PFSK-1 (cell line): ENCODE results near the gene ARHGAP28.

Source experiments
- FOXP2 ChIP-seq: optimal IDR thresholded peaks from 2 replicates; pipeline ENCODE3; 2011; ENCODE audit warnings: borderline replicate concordance, control low read depth, inconsistent platforms; ENCODE audit not compliant: insufficient read depth; ENCODE audit errors: extremely low read length, extremely low read depth
- POLR2AphosphoS5 ChIP-seq: IDR thresholded peaks from 2 replicates; pipeline ENCODE4 v1.6.1; 2012; ENCODE audit warnings: low read depth, mild to moderate bottlenecking, control low read depth, low read length, moderate library complexity
- REST ChIP-seq, 2 experiments: IDR thresholded peaks; 2 replicates each; pipeline versions ENCODE4 v1.6.1 to v1.8.0; 2011 to 2012; ENCODE audit warnings: low read depth in 2 of 2, low read length in 2 of 2, control low read depth in 1 of 2, inconsistent platforms in 1 of 2, mild to moderate bottlenecking in 1 of 2, moderate library complexity in 1 of 2; ENCODE audit not compliant: insufficient read depth in 1 of 2
- SIN3A ChIP-seq: IDR thresholded peaks from 2 replicates; pipeline ENCODE4 v1.6.1; 2012; ENCODE audit warnings: mild to moderate bottlenecking, low read length, moderate library complexity, borderline replicate concordance; ENCODE audit not compliant: insufficient read depth
- TAF1 ChIP-seq: IDR thresholded peaks from 2 replicates; pipeline ENCODE4 v1.6.1; 2012; ENCODE audit warnings: low read length, control low read depth, borderline replicate concordance; ENCODE audit not compliant: insufficient read depth

The ARHGAP28 gene

DNA sequence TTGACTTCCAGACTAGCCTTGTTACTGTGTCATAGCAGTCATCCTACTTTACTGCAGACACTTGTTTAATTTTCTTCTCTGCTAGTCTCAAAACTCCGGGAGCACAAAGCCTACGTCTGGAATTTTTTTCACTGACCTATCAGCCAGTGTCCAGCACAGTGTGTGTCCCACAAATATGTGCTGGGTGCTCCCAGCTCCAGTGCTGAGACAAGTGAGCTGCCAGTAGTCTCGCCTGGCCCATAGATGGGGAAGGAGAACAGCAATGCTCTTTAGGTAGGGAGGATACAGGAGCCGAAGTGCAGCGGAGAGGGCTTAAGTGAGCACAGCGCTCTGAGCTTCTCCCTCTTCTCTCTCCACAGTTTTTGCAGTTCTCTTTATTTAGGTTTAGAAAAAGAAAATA, 34.0 kb downstream of the ARHGAP28 start:
- no peak for TF ChIP-seq TAF1
- TF ChIP-seq REST (IDR thresholded peaks at IDR 0.05; ENCODE audit: insufficient read depth in 1 of 2, low read depth in 2 of 2, low read length in 2 of 2): no peak
- no peak for TF ChIP-seq FOXP2
- TF ChIP-seq POLR2AphosphoS5: no peak
- no peak for TF ChIP-seq SIN3A

DNA sequence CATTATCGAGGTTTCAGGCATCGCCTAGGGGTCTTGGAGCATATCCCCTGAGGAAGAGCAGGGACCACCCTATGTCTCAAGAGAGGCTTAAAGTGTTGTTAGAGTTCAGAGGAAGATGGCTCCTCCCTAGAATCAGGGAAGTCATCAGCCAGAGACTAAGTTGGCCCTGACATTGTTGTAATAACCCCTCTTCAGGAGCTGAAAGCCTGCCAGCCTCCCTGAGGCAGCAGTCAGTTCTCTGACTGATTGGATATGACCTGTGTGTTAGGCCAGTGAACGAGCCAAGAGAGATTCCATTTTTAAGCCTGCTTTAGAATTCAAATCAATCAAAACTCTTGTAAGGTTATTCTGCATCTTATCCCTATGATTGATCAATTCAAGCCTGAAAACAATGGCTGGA, 34.9 kb downstream of the ARHGAP28 start:
- TF ChIP-seq TAF1 (no peak), FOXP2 (no peak), SIN3A (no peak), POLR2AphosphoS5 (no peak), REST (IDR thresholded peaks at IDR 0.05; ENCODE audit: insufficient read depth in 1 of 2, low read depth in 2 of 2, low read length in 2 of 2) (no peak)

DNA sequence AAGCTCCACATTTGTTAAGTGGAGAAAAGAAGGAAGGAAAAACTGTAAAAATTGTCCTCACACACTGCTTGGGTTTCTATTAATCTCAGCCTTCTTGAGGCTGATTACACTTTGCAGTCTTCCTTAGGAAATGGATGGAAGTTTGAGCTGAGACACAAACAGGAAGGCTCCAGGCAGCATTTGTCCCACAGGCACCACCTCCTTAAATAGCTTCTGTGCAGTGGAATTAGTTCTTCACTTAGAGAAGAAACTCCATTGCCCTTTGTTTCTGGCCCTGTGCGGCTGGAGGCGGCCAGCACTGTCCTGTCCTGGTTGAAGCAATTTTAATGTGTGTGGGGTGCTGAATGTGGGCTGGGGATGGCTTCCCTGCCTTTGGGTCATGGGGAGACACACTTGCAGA, 44.3 kb downstream of the ARHGAP28 start:
- TF ChIP-seq REST (IDR thresholded peaks at IDR 0.05; ENCODE audit: insufficient read depth in 1 of 2, low read depth in 2 of 2, low read length in 2 of 2) (no peak), TAF1 (no peak), FOXP2 (no peak), SIN3A (no peak), POLR2AphosphoS5 (no peak)

DNA sequence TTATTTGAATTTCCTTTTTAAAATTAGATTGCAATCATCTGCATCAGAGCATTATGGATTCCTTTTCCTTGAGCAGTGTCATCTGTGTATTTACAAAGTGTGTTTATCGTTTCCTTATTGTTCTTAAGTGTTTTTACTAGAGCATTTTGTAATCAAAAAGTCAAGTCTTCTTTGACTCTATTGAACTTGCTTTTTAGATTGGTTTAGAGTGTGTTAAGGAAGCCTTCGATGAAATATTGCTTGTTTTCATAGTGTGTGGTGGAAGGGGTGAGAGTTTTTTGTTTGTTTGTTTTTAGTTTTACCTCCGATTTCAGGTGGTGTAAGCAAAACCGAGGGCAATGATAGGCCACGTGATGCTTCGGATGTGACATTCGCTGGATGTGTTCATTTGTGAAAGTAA, 45.7 kb downstream of the ARHGAP28 start:
- TF ChIP-seq REST (IDR thresholded peaks at IDR 0.05; ENCODE audit: insufficient read depth in 1 of 2, low read depth in 2 of 2, low read length in 2 of 2): no peak
- TF ChIP-seq POLR2AphosphoS5: no peak
- TF ChIP-seq TAF1: no peak
- TF ChIP-seq FOXP2: no peak
- no peak for TF ChIP-seq SIN3A

- no peak for TF ChIP-seq TAF1
- no peak for TF ChIP-seq FOXP2
- no peak for TF ChIP-seq SIN3A
- no peak for TF ChIP-seq REST (IDR thresholded peaks at IDR 0.05; ENCODE audit: insufficient read depth in 1 of 2, low read depth in 2 of 2, low read length in 2 of 2)
- TF ChIP-seq POLR2AphosphoS5: no peak
Observed at GRCh38 chr18:6775702-6776101, 46.2 kb downstream of the ARHGAP28 start.
